Daoy (cell line): ENCODE results near the gene SMAD2. TPM values are rescaled to one million over a fixed set of nuclear protein-coding genes. Genes with fewer than 3 reads are reported as not detected.
"Not testable (repeated sequence)": the region's sequence is repeated elsewhere in the genome, so short reads cannot be mapped to it uniquely, and the experiment has no call there.

ENCODE experiments used
- DNase-seq: peaks from one replicate; pipeline ENCODE4 v3.0.0-alpha.2; 2015; ENCODE audit warnings: low read depth
- total RNA-seq: library from RNA; depleted of rRNA; stranded (reverse); fragments of >200 nt; shearing (Covaris generic); gene quantifications from 2 replicates; pipeline ENCODE4 v1.2.3, GENCODE V29; 2014

The SMAD2 gene
- total RNA-seq, 1 experiment from 2014 or later = 88.3 TPM

DNA sequence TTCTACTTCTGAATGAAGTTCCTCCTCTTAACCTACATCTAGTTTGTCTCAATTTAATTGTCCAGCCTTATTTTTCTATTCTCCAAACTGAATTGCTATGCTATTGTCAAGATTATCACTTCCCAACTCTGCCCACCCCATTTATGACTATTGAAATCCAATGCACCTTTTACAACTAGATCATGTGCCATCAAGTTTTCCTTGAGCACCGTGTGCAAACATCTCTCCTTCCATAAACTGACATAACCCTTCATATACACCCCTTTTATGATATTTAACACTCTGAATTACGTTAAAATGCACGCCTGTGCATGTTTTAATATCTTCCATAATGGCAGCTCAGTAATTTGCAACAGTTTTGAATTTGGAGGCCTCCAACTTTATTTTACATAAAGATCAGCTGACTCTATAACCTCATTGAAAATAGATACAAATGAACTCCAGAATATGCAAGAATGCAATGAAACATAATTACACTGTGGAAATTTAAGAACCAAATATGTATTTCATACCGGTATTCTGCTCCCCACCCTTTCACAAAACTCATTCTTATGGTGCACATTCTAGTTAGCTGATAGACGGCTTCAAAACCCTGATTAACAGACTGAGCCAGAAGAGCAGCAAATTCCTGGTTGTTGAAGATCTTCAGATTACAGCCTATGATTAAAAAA, 85.5 kb downstream of the SMAD2 start:
- no peak for DNase-seq

DNA sequence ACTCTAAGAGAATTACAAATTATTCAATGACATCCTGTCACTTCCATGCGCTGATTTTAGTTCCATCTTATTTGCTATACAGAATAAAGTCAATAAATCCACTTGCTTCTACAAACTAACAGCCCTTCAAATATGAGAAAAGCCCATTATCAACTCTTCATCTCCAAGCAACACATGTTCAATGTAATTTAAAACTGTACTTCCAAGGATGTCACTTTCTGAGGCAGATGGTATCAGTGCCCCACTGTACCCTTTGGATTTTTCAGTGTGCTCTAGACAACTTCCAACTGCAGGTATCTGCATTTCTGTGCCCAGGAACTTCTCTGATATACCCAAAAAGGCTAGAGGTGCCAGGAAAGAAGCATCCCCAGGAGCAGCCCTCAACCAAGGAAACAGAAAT, 87.6 kb downstream of the SMAD2 start:
- no peak for DNase-seq

DNA sequence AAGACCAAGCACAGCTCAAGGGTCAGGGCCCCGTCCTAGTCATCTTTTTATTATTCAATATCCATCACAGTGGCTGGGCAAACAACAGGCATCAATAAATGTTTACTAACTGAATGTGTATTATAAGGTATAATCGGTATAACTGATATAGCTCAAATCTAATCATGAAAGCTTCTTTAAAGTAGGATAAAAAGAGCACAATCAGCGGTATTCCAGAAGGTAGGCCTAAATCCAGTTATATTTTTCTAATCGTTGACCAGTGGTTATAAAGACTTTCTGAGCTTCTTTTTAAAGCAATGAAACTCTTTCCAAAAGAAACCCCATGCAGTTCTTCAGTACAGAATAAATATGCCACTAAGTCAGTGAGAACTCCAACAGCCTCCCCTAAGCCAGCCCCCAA, 92.1 kb downstream of the SMAD2 start:
- no peak for DNase-seq

DNA sequence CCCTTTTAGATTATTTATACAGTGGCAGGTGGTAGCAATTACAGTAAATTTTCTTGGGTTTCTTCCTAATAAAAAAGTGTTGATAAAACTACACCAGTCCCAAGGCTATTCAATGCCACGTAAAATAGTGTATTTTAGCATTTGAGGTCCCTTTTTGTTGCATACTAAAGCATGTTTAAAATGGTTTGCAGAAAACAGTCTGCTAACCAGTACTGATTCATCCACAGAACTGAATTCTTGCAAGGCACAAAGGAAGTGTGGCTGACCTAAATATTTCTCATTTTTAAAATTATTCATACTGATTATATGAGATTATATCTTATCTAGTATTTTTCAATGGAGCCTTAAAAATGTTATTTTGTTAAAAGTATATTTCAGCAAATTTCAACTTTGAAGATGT, 98.1 kb downstream of the SMAD2 start:
- no peak for DNase-seq

DNA sequence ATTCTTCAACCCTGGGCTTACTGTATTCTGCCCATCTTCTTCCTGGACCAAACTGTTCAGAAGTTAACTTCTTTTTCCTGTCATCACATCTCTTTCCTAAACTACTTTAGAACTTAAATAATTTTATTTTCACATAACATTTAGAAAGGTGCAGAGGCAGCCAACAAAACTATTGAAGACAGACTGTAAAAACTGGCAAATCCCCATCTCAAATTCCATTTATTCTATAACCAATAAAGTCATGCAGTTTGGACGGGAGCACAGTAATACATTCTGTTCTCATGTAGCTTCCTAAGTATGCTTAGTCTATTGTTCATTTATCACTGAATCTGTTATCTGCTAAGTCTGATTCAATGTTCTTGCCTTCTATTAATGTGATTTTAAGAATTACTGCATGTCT, 99.1 kb downstream of the SMAD2 start:
- DNase-seq = no peak

DNA sequence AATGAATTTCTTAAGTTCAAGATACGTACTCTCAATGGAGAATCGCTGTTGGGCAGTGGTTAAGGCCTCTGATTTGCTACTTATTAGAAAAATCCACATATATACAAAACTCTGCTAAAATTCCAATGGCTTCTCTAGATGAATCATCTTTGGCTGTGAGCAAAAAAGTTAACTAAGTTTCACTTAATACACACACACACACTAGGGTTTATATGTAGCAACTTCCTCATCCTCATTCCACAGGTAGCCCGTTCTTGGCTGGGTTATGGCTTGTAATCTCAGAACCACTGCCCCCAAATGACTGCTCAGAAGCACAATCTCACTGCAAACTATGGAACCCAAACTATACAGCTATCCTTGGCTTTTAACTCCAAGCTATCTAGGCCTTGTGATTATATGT, 99.7 kb downstream of the SMAD2 start:
- no peak for DNase-seq

DNA sequence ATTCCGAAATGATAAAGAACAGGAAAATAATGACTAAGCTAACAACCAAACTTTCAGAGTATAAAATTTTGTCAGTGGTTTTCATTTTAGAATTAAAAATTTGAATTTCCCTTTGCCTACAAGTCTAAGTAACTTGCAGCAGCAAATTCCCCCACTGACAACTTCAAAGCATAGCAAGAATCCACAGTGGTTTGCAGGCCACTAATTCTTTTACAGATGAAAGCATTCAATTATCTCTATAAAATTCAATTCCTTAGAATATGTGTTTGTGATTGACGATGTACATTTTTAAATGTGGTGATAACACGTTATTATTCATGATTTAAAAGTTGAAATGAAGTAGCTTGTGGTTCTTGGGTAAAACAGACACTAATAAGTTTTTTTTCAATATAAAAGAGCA, 100.6 kb downstream of the SMAD2 start:
- DNase-seq = no peak

DNA sequence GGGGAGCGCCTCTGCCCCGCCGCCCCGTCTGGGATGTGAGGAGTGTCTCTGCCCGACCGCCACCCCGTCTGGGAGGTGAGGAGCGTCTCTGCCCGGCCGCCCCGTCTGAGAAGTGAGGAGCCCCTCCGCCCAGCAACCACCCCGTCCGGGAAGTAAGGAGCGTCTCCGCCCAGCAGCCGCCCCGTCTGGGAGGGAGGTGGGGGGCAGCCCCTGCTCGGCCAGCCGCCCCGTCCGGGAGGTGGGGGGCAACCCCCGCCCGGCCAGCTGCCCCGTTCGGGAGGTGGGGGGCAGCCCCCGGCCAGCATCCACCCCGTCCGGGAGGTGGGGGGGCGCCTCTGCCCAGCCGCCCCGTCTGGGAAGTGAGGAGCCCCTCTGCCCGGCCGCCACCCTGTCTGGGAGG, 102.4 kb downstream of the SMAD2 start:
- not testable (repeated sequence) for DNase-seq

DNA sequence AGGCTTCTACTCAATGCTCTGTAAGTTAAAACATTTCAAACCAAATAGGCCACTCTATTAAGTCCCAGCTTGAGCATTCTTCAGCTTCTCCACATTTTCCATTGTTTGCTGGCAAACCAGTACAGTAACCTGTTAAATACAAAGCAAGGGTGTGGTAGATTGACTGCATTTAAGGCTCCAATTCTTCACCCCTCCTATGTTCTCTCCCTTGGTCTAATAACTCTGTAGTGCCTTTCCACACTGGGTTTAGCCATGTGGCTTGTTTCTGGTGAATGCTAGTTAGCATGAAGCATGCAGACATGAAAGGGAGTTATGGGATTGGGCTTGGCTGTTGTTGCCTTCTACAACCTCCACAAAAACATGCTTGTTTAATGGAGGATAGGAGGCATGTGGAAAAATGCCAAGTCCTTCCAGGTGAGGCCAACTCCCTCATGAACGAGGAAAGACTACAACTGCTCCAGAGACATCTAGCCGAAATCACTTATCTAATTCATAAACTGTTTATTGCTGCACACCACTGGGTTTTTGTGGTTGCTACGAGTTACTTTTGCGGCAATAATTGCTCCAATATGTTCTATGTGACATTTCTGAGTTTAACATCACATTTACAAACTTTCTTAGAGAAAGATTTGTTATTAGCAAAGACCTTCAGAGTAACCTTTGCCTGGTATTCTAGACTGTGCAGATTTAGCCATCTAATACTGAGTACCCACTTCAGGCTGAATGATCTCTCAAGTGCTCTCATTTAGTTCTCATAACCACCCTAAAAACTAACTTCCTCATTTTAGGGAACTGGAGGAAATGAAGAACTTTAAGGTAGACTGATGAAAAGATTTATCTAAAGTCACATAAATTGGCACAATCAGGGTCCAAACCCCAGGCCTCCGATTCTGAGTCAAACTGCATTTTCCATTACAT, 104.0 kb downstream of the SMAD2 start:
- DNase-seq = no peak

DNA sequence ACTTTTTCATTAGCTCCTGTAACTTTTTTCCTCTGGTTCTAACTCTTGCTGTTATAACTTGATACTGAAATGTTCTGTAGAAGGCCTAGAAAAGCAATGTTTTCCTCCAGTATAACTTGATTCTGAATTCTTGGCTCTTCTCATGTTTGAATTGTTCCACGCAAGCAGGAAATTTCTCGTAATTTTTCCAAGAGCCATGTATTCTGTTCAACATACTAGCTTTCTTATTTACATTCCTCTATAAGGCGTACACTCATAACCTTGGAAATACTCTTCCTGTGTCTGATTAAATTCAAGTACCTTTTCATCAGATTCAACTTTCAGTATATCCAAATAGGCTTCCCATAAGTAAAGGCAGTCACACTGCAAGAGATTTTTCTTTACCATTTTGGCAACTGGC, 109.1 kb downstream of the SMAD2 start:
- DNase-seq = no peak

DNA sequence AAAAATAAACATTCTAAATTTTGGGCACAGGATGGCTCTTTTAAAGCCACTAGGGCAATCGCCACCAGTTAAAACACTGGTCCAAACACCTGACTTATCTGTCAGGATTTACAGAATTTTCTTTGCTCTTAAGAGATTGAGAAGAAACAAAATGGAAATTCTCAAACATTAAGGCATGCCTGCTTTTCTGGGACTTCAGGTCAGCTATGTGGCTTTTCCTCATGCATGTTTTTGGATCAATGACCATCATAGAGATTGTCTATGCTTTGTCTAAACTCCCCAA, 112.7 kb downstream of the SMAD2 start:
- DNase-seq = no peak

DNA sequence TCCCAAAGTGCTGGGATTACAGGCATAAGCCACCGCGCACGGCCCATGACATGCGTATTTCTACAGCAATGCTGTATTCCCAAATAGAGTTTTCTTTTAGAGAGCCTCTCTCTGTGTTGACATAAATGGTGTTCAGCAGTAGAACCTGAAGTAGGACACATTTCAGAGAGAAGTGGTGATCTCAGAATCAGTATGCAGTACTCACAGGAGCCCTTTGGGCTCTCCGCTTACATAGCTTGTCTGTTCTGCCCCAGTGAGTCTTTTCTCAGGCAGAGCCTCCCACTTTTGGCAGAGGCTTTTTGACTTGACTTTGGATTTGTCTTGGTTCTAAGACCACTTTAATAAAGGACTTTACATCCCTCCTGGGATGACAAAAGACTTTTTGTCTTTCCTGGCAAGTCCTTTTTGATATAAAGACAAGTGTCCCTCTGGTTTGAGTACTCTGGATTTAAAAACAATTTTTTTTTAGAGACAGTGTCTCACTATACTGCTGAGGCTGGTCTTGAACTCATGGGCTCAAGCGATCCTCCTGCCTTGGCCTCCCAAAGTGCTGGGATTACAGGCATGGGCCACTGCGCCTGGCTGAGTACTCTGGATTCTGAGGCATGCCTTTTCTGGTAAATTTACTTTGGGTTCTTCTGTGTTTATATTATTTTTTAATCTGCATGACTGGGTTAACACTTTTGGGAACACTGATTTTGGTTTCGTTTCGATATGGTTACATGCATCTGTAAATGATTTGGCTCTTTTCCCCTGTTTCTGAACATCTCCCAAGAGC, 113.3 kb downstream of the SMAD2 start:
- no peak for DNase-seq

DNA sequence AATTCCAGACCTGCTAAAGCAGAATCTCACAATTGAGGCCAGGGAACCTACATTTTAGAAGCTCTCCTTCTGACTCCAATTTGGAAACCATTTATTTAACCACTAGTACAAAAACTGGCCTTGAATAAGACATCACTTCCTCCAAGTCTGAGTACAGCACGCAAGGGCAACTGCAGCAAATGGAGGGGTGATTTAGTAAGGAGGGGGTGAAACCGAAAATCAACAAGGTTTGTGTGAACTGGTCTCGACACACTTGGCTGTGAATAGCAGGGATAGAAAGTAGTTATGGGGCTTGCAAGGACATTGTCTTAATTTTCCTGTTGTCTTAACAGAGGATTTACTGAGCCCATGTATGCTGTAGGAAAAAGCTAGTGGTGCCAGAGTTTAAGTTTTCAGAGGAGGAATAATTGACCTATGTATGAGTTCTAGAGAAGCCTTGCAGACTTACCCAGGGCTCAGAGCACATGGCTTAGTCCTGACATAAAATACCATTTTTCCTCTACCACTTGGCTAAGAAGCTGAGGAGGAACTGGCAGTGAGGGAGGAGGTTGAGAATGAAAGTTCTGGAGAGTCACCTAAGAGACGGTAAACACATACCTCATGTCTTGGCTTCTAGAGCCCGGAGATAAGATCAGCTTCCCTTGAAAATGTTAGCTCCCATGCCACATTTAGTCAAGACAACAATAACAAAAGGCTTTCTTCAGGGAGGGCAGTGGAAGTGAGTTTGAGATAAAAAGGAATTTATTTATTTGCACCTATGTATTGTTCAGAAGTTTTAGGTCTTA, 114.8 kb downstream of the SMAD2 start:
- DNase-seq = no peak

DNA sequence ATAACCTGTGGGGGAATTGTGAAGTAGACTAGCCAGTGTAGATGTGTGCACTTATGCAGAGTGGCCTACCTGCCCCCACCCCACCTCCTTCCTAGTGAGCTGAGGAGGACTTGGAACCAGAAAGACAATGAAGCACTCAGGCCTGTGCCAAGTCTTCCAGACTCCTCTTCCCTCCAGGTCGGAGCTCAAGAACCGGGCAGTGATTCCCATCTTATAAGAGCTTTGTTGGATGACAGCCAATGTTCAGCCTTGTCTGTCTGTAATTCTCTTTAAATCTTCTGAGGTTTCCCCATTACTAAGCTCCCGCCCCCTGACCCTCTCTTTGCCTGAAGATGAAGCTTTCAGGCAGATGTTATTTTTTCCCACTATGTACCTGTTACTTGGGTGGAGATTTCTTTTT, 121.0 kb downstream of the SMAD2 start:
- no peak for DNase-seq

DNA sequence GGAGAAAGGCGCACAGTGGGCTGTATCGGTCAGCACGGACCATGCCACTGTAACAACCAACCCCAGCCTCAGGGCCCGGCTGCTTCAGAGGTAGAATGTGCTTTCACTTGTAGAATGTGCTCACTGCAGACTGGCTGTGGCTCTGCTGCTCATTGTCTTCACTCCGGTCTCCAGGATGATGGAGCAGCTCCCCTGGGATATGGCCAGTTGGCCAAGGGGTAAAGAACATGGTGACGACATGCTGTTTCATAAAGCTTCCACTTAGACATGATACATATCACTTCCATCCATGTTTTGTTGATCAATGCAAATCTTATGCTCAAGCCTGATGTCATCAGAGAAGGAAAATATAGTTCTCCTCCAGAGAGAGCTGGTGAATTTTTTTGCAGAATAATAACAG, 127.7 kb downstream of the SMAD2 start:
- DNase-seq = no peak

DNA sequence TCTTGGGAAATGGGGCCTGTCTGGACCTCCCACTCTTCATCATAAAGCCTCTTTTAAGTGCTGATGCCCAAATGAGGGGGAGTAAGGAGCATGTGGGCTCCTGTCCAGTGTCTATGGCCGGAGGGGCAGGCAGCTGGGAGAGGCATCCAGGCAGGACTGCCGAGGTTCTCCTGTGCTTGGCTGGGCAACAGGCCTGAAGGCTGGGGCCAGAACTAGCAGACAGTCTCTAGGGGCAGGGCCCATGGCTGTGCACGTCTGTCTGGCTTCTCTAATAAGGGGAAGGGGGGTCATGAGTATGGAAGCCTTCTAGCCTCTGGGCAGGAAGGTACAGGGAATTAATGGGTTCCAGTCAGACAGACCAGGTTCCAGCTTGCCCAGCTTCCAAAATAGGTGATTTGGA, 128.6 kb downstream of the SMAD2 start:
- no peak for DNase-seq

DNA sequence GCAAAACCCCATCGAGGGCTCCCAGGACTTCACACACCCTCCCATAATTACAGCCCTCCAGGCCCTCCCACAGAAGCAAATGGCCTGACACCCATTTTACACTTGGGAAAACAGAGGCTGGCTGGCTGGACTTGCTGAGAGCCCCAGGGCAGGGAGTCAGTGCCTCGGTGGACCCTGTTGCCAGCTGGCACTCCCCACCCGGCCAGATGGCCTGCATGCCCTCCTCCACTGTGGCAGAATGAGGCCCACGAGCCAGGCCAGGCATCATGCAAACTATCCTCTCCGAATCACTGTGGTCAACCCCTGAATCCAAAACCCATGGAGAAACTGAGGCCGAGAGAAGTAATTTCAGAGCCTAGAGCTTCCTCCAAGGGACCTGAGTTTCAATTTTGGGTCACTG, 129.7 kb downstream of the SMAD2 start:
- DNase-seq = no peak

DNA sequence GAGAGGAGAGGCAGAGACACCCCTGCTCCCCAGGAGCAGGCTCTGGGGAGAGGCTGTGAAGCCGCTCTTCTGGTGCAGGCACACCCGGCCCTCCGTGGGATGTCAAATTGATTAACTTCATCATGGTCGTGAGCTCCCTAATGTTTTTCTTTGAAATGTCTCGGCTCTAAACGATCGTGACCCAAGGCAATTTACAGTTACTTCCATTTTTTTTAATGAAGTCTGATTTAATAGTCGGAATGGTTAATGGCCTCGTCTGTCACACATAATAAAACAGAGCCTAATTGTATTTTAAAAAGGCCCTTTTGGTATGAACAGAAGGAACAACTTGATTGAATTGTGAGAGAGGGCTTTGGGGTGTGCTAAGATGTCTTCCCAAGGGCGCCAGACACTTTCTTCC, 130.2 kb downstream of the SMAD2 start:
- DNase-seq = no peak

DNA sequence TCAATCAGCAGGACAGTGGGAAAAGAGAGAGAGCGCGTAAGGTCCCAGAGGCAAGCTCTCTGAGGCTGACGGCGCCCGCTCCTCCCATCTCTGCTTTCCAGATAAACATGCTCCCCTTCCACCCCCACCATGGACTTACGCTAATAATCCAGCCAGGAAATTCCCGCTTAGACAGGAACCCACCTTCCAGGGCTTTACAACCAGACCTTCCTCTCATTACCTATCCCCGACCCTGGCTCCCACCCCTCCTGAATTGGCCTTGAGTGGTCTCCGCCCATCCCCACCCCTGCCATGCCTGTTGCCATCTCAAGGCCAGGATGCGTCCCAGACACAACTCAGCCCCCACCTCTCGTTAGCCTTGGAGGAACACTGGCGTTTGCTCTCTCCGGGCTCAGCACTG, 131.1 kb downstream of the SMAD2 start:
- DNase-seq = no peak

DNA sequence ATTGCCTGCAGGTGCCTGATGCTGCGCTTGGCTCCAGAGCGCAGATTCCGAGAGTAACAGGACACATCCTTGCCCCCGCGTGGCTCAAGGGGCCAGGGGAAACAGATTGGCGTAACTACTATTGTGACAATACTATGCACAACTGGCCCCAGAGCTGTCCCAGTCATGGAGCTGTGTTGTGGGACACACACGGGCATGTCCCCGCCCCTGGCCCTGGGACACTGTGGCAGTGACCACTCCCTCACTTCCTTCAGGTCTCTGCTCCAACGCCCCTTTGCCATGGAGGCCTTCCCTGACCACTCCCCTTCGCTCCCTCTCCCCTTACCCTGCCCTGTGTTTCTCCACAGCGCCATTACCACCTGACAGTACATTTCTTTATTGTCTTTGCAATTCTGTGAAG, 132.1 kb downstream of the SMAD2 start:
- DNase-seq = no peak

DNA sequence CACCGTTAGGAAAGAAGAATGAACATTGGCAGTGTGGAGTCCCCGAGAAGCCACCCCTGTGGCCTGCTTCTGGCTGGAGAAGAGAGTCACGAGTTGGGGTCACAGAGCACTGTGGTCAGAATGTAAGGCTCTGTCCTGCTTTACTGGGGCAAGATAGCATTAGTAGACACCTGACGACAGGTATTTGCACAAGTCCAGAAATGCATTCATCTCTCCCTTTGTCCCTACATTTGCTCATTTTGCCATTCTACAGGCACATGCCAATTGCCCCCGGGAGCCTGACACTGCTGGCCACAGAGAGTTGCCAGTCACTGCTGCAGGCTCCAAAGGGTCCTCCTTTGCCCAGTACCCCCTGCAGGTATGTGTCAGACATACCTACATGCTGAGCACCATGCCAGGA, 133.3 kb downstream of the SMAD2 start:
- DNase-seq = no peak

DNA sequence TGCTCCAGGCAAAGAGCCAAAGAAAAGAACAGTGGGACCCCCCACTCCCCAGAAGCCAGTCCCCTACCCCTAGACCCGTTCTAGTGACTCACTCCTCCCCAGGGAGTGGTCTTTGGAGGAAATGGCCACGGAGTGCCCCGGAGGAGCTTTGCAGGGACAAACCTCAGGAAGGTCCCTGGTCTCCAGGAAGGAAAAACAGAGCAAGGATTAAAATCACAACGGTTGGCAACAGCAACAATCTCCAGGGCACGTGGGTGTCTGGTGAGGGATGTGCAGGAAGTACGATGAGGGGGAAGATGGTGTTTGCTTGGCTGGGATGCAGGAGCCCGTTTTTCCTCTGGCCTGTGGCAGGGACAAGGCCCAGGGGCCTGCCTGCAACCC, 135.0 kb downstream of the SMAD2 start:
- DNase-seq = no peak
